Activated T-cell treated with anti-CD3 and anti-CD28 coated beads, Interleukin-2, amount 50 U/mL, for 48 hours (primary cell): Measurements from ENCODE around the gene CYB5R3.
"Not testable (repeated sequence)": the region's sequence is repeated elsewhere in the genome, so short reads cannot be mapped to it uniquely, and the experiment has no call there.

Experiments
- DNase-seq, 2 experiments: peaks; one replicate each; pipeline ENCODE4 v3.0.0-alpha.2; 2020

CYB5R3 gene

GRCh38 chr22:42677936-42678335, 28.7 kb upstream of the CYB5R3 start:
- not testable (repeated sequence) for DNase-seq

GRCh38 chr22:42676059-42676607, 26.9 kb upstream of the CYB5R3 start:
- DNase-seq = no peak

- DNase-seq = no peak
These were observed 24.8 kb upstream of the CYB5R3 start for GRCh38 chr22:42673898-42674401.

GRCh38 chr22:42673071-42673470, 23.9 kb upstream of the CYB5R3 start:
- not testable (repeated sequence) for DNase-seq

- no peak for DNase-seq
These were observed 21.9 kb upstream of the CYB5R3 start for GRCh38 chr22:42670921-42671709.

GRCh38 chr22:42670046-42670445, 20.9 kb upstream of the CYB5R3 start:
- DNase-seq = no peak

- DNase-seq = not testable (repeated sequence)
These were observed 17.2 kb upstream of the CYB5R3 start for GRCh38 chr22:42666393-42666792.

GRCh38 chr22:42664976-42665831, 16.0 kb upstream of the CYB5R3 start:
- no peak for DNase-seq

- peak; percentile 90 to 92 for DNase-seq
These were observed 13.0 kb upstream of the CYB5R3 start for GRCh38 chr22:42661985-42662831.

GRCh38 chr22:42656578-42656977, 7.4 kb upstream of the CYB5R3 start:
- no peak for DNase-seq

- DNase-seq = no peak
These were observed 6.5 kb upstream of the CYB5R3 start for GRCh38 chr22:42655693-42656092.

- no peak for DNase-seq
These were observed 5.4 kb upstream of the CYB5R3 start for GRCh38 chr22:42654436-42655073.

- DNase-seq = no peak
These were observed 4.8 kb upstream of the CYB5R3 start for GRCh38 chr22:42653999-42654398.

GRCh38 chr22:42651134-42651533, 1.9 kb upstream of the CYB5R3 start:
- DNase-seq = no peak

GRCh38 chr22:42648368-42649245, 585 bp downstream of the CYB5R3 start:
- DNase-seq = peak; percentile 58 to 62

GRCh38 chr22:42648017-42648367, 1.2 kb downstream of the CYB5R3 start:
- no peak for DNase-seq

GRCh38 chr22:42646569-42647525, 2.3 kb downstream of the CYB5R3 start:
- no peak for DNase-seq

GRCh38 chr22:42645938-42646568, 3.1 kb downstream of the CYB5R3 start:
- no peak for DNase-seq

GRCh38 chr22:42645341-42645937, 3.8 kb downstream of the CYB5R3 start:
- no peak for DNase-seq
